Renal cortex interstitium (tissue), 11 donors: ENCODE measurements around the gene TNRC6A. TPM values are rescaled to one million over a fixed set of nuclear protein-coding genes. Genes with fewer than 3 reads are reported as not detected.
A peak's percentile ranks its signal among the peaks of the same experiment; 100 is the strongest.
"Not testable (repeated sequence)": the region's sequence is repeated elsewhere in the genome, so short reads cannot be mapped to it uniquely, and the experiment has no call there.

Experiments
- DNase-seq, 11 donors: peaks; one replicate each; pipeline ENCODE4 v3.0.0-alpha.2; 2013; ENCODE audit warnings: low read depth in 9 of 11, low spot score in 4 of 11; ENCODE audit errors: extremely low read depth in 1 of 11
- polyA plus RNA-seq, 3 donors: library from polyadenylated mRNA; unstranded; fragments of 120-200 nt; gene quantifications; one replicate each; pipeline ENCODE4 v1.2.1, GENCODE V29; 2013; ENCODE audit not compliant: insufficient read length in 3 of 3

The TNRC6A gene
- polyA plus RNA-seq, 3 donors: 53.7 to 82.2 (median 60.4) TPM

DNA sequence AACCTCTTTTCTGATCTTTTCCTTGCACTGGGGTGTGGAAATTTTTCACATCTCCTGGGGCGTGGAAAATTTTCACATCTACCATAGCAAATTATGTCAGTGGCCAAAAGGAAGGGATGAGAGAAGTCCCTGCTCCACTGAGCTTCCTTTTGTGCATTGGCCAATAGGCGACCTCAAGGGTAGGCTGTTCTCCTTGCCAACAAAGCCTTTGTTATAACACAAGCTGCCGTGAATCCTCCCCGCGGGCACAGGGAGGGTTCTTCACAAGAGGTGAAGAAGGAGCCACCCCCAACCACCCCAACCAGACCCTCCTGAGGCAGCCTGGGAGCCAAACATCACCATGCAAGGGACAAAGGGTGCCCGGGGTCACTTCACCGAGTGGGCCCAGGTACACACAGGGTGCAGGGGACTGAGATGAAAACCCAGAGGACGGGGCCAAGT lies 122.8 kb downstream of the TNRC6A start:
- no peak for DNase-seq

DNA sequence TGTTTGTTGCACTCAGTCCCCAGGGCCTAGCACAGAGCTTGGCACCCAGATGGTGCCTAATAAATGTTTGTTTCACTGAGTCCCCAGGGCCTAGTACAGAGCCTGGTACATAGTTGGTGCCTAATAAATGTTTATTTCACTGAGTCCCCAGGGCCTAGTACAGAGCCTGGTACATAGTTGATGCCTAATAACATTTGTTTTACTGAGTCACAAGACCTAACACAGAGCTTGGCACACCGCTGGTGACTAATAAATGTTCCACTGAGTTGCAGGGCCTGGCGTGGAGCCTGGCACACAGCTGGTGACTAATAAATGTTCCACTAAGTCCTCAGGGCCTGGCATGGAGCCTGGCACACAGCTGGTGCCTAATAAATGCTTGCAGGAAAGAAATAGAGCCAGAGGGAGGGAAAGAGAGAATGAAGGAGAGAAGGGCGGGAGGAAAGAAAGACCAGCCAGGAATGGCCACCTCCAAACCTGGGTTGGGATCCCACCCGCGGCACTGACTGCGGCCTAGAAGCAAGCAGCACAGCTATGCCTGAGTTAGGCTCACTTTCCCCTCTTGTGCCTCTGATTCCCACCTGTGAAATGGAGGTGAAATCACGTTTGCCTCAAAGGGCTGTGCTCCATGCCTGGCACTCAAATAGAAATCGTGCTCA lies 123.8 kb downstream of the TNRC6A start:
- DNase-seq: no peak

DNA sequence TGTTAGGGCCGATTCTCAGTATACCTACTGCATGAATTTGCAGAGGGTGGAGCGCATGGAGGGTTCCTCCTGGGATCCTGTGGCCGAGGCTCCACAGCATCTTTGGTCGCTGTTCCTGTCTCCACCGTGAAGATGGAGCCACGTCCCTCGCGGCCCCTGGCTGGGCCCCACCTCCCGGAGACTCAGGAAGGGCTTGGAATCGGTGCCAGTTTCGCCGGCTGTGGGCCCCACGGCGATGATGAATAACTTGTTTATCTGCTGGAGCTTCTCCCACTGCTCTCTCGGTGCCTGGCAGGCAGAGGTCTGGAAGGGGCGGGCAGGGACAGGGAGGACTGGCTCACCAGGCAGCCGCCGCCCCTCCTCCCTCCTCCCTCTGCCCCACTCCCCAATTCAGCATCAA lies 124.4 kb downstream of the TNRC6A start:
- no peak for DNase-seq

DNA sequence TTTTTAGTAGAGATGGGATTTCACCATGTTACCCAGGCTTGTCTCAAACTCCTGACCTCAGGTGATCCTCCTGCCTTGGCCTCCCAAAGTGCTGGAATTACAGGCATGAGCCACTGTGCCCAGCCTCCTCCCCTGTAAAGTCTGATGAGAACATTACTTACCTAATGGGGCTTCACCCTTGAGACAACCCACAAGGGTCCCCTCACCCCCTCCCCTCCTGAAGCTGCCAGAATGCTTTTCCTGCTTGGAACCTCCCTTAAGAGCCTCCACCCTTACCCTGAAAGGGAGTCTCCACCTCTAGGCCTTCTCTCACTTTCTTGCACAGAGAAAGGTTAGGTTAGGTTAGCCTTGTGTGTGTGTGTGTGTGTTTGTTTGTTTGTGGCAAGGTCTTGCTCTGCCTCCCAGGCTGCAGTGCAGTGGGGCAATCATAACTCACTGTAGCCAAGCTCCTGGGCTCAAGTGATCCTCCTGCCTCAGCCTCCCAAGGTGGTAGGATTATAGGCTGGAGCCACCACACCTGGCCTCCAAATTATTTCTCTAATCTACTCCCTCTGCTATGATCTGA lies 125.2 kb downstream of the TNRC6A start:
- no peak for DNase-seq

DNA sequence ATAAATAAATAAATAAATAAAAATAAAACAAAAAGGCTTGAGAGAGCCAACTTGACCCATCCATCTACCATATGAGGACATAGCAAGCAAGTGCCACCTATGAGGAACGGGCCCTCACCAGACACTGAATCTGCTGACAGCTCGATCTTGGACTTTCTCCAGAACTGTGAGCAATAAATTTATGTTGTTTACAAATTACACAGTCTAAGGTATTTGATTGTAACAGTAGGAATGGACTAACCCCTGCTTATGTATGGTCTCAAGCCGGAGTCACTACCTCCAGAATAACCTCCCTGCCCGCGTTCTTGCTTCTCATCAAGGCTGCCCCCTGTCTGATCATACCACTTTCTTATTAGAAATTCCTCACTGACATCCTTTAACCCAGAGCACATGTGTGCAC lies 126.2 kb downstream of the TNRC6A start:
- no peak for DNase-seq

DNA sequence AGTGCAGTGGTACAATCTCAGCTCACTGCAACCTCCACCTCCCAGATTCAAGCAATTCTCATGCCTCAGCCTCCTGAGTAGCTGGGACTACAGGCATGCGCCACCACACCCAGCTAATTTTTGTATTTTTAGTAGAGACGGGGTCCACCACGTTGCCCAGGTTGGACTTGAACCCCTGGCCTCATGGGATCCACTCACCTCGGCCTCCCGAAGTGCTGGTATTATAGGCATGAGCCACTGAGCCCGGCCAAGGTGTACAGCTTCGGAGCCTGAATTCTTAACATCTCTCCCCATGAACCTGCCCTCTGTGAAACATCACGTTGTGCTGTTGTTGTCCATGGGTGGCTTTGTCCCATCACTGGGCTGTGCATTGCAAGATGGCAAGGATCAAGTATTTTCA lies 127.4 kb downstream of the TNRC6A start:
- not testable (repeated sequence) for DNase-seq

DNA sequence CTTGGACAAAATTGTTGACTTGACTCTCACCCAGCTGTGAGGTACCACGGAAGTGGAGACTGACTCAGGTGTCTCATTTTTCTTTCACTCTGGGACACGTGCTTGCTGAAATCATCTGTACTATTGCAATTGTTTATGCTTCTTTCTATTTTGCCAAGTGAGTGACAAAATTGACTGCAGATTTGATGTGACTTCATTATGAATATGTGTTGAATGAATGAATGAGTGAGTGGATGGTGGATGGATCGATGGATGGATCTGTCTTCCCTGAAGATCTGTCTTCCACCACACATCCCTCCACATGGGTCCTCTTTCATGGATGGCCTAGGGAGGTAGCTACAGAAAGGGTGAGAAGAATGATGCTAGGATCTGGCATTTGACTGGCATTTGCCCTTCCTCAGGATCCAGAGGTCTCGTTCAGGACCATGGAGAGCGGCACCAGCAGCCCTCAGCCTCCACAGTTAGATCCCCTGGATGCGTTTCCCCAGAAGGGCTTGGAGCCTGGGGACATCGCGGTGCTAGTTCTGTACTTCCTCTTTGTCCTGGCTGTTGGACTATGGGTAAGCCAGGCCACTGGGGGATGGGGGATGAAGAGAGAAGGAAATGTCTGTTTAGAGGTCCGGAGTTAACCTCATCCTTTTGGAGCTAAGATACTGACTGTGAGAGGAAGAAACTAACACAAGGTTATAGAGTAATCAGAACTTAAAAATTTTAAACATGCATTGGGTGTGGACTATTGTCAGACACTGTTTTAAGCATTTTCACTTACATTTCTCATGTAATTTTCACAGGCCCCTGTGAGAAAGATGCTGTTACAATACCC lies 129.0 kb downstream of the TNRC6A start:
- DNase-seq: peak in 10 of 11 donors; percentile 34 to 60 (median 50)

DNA sequence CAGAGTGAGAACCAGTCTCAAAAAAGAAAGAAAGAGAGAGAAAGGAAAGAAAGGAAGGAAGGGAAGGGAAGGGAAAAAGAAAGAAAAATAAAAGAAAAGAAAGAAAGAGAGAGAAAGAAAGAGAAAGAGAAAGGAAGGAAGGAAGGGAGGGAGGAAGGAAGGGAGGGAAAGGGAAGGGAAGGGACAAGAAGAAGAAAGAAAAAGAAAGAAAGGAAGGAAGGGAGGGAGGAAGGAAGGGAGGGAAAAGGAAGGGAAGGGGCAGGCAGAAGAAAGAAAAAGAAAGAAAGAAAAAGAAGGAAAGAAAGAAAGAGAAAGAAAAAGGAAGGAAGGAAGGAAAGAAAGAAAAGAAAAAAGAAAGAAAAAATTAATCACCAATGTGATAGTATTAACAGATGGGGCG lies 132.0 kb downstream of the TNRC6A start:
- no peak for DNase-seq

DNA sequence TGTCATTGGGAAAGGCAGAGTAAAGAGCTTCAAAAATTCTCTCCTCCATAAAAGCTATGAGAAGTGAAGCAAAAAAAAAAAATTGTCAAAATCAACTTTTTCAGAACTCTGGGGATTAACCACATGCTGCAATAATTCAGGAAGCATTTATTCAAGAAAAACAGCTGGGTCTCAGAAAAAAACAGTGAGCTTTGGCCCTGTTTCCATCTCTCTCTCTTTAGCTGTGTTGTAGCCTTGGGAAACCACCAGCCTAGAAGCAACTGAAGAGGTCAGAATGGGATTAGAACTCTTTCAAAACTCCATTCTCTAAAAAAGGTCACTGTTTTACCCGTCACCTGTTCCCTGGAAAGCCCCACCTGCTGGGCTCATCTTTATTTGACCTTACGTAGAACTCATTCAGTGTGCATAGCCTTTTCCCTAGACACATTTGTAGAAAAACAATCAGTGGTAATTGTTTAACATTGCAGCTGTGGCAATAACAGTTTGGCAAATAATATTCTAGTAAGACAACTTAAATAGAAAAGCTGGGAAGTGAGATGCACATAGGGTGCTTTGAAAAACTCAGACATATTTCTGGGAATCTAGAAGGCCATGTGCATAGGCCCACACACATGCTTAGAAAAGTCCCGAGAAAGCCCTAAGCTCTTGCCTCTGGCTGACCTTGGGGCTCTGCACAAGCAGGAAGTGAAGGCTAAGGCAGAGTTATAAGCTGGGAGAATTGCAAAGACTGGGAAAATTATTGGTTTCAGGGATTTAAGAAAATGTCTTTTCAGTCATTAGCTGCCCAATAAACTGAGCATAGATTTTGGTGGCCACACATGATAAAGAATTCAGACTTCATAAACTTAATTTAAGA lies 134.4 kb downstream of the TNRC6A start:
- DNase-seq: no peak

DNA sequence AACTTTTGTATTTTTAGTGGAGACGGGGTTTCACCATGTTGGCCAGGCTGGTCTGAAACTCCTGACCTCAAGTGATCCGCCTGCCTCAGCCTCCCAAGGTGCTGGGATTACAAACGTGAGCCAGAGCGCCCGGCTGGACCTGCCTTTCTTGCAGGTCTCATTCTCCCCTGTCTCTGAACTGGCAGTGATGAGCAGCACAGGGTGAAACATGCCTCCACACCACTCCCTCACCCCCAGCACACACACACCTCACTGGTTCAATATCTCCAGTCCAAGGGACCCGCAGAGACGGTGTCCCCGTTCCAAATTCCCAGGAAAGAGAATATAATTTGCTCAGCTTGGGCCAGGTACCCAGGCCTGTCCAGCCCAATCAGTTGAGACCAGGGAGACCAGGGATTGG lies 139.6 kb downstream of the TNRC6A start:
- no peak for DNase-seq

DNA sequence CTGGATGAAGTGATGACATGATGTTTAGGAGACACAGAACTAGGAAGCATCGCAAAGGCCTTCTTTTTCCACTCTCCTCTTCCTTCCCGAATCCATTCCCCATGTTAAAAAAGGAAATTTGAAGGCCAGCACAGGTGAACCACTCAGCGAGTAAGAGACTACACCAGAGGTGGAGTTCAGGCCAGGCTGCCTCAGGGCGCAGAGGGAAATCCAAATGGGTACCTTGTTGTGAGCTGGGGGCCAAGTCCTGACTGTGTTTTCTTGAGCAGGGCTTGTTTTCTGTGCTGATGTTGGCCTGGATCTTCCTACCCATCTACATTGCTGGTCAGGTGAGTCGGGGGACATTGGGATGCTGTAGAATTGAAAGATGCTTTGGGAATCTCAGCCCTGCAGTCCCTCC lies 142.4 kb downstream of the TNRC6A start:
- no peak for DNase-seq

DNA sequence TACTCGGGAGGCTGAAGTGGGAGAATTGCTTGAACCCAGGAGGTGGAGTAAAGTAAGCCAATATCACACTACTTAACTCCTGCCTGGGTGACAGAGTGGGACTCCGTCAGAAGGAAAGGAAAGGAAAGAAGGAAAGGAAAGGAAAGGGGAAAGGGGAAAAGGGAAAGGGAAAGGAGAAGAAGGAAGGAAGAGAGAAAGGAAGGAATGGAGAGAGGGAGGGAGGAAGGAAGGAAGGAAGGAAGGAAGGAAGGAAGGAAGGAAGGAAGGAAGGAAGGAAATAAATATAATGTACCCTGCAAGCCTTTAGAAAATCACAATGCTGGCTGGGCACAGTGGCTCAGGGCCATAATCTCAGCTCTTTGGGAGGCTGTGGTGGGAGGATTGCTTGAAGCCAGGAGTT lies 143.6 kb downstream of the TNRC6A start:
- DNase-seq: no peak

DNA sequence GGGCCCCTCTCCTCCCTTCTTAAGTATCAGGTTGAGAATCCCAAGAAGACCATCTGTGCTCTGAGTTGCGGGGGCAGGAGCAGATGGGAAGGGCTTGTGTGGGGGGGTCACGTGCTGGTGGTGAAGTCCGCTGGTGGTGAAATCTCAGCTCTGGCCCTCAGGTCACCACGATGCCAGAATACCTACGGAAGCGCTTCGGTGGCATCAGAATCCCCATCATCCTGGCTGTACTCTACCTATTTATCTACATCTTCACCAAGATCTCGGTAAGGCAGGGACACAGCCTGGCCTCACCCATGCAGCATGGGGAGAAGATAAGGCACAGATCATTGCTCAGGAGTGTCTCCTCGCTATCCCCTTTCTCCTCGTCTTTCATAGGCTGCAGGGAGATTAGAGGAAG lies 146.0 kb downstream of the TNRC6A start:
- DNase-seq: no peak

Other genes with a start within 250 kb of the TNRC6A start
- 10 to 100 TPM; 71.1 to 88.6 (median 84.4) TPM for gene RBBP6, start 190.1 kb upstream of the TNRC6A start, polyA plus RNA-seq
- gene SLC5A11, start 116.3 kb downstream of the TNRC6A start, polyA plus RNA-seq: 1 to 10 TPM; 4.8 to 6.6 (median 5.1) TPM